Stimulated activated CD4-positive, alpha-beta T cell treated with anti-CD3 and anti-CD28 coated beads, Interleukin-2, amount 100 ng/mL, for 48 hours (primary cell): ENCODE measurements around the gene GABRG3.
"Not testable (repeated sequence)": the region's sequence is repeated elsewhere in the genome, so short reads cannot be mapped to it uniquely, and the experiment has no call there.

Experiments used
- DNase-seq, 2 donors: peaks; one replicate each; pipeline ENCODE4 v3.0.0-alpha.2; 2020

The GABRG3 gene

GRCh38 chr15:27004226-27004625 lies 33.2 kb downstream of the GABRG3 start:
- not testable (repeated sequence) for DNase-seq

- peak; percentile 15 to 26 for DNase-seq
These were observed 46.3 kb downstream of the GABRG3 start for GRCh38 chr15:27017168-27017809.

- DNase-seq: no peak
These were observed 48.7 kb downstream of the GABRG3 start for GRCh38 chr15:27019687-27020086.

- no peak for DNase-seq
These were observed 54.5 kb downstream of the GABRG3 start for GRCh38 chr15:27025481-27025966.

DNA sequence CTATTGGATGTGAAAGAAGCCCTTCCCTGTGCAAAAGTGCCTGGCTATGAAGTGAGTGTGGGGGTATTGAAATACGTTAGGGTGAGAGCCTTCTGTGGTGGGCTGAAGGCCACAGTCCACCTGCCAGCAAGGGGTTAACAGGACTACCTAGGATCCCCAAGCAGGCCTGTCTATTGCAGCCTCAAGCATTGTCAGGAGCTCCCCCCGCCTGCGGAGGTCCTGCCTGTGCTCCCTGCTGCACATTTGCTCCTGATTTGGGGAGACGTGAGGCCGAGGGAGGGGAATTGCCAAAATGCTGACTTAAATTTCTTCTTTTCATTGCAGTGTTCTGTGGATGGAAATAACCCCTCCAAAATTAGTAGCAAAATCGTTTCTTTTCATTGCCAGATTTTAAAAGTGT lies 56.2 kb downstream of the GABRG3 start:
- no peak for DNase-seq

DNA sequence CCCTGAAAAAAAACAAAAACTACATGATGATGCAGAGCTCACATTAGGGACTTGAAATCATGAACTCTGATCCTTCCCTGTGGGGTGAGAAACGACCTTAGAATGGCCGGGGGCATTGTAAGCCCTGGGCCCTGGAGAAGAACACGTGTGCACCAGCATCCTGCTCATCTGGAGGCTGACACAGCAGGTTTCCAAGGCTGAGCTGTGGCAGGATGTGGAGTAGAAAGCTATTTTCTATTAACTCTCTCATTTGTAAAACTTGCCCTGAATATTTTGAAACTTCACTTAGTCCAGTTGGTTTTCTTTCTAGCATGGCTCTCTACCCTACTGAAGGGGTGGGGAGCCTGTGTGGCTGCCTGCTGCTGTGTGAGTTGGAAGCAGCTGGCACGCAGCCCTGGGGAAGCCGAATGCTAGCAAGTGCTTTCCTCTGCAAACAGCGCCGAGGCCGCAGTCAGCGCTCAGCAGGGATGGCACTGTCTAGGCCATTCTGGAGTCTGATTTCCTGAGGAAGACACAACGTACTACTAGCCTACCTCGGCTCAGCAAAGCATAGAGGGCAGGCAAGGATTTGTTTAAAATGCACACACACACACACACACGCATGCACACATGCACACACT lies 58.0 kb downstream of the GABRG3 start:
- no peak for DNase-seq

DNA sequence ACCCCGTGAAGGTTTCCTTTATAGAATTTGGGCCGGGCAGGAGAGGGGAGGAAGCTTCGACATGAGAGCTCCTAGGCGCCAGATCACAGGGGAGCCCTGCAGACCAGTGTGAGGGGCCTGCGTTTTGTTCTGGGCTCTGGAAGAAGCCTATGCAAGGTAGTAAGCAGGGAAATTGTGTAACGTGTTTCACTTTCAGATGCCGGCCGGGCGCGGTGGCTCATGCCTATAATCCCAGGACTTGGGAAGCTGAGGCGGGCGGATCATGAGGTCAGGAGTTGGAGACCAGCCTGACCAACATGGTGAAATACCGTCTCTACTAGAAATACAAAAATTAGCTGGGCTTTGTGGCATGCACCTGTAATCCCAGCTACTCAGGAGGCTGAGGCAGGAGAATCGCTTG lies 65.2 kb downstream of the GABRG3 start:
- no peak for DNase-seq

GRCh38 chr15:27037501-27037900 lies 66.5 kb downstream of the GABRG3 start:
- no peak for DNase-seq

- DNase-seq: no peak
These were observed 68.2 kb downstream of the GABRG3 start for GRCh38 chr15:27039152-27039551.

DNA sequence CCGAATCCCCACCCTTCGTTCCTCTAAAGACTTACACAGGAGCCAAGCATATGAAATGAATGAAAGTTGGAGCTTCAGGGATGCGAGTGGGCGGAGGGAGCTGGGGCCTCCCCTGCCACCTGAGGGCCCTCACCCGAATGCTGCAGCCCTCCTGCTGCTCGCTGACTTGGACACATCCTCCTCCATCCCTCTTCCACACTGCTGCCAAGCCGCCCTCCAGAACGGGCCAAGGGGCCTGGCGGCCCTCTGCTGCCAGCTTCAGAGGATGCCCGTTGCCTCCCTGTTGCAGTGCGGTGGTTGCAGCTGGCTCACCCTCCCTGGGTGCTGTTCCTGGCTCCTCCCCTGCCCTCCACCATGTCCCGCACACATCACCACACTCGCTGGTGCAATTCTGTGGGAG lies 71.2 kb downstream of the GABRG3 start:
- DNase-seq: no peak

DNA sequence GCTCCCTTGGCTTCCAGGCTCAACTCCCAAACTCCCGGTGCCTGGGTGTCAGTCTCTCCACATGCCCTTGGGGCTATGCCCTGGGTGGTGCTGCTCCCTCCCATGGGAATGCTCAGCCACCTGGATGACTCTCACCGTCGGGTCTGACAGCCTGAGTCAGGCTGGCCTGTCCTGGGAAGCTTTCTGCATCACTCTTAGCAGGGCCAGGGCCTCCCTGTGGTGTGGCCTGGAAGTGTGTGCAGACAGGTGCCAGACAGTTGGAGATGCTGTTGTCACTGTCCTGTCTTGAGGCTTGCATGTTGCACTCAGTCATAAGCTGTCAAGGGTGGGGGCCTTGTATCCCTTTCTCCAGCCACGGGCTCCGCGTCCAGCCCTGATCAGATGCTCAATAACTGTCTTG lies 71.7 kb downstream of the GABRG3 start:
- no peak for DNase-seq

GRCh38 chr15:27043770-27044169 lies 72.8 kb downstream of the GABRG3 start:
- no peak for DNase-seq

GRCh38 chr15:27045796-27046195 lies 74.8 kb downstream of the GABRG3 start:
- DNase-seq: no peak

DNA sequence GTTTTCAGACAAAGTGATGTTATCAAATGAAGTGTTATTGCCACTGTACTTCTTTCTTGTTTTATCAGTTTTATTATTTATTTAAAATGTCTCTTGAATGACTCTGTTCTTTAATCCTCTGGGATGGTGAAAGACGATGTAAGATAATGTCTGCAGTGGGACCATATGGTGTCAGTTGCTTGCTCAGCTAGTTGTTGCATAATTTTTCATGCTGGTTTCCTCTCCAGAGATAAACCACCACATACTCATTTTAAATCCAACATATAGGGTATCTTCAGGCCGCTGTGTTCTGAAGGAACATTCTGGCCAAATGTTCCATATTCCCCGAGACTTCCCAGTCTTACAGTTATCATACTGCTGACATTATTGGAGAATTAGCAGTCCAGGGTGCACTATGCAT lies 75.9 kb downstream of the GABRG3 start:
- no peak for DNase-seq

DNA sequence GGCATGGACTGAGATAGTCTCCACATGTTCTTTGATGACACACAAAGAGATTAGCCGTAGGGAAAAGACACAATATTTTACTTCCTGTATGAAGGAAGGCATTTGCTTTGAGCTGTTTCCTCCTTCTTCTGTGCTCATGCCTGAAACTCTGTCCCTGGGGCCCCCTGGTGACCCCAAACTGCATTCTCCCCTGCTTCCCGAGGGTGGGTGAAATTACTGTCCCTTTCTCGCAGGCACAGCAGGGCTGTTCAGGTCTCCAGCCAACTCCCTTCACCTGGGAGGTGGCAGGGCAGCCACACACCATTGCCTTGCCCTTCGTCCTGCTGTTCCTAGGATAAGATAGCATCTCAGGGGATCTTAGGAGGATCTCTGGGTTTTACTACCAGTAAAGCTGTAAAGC lies 79.2 kb downstream of the GABRG3 start:
- no peak for DNase-seq

GRCh38 chr15:27054426-27054825 lies 83.4 kb downstream of the GABRG3 start:
- DNase-seq: no peak

- no peak for DNase-seq
These were observed 87.1 kb downstream of the GABRG3 start for GRCh38 chr15:27057904-27058645.

DNA sequence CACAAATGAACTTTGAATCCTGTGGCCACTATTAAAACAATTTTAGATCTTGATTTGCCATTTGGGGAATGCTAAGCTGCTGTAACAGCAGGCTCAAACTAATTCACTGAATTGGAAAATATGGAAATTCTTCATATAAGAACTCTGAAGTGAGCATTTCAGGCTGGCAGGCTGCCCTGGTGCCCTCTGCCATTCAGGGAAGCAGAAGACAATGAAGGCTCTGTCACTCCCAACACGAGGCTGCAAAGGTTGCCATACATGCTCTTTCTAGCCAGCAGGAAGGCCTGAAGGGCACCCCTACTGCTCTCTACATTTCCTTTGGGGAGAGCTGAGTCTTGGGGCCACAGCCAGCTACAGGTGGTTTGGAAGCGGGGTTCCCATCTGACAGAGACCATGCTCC lies 88.0 kb downstream of the GABRG3 start:
- DNase-seq: no peak

GRCh38 chr15:27059610-27060202 lies 88.7 kb downstream of the GABRG3 start:
- DNase-seq: peak; percentile 19 to 37

GRCh38 chr15:27061739-27062138 lies 90.8 kb downstream of the GABRG3 start:
- DNase-seq: no peak

DNA sequence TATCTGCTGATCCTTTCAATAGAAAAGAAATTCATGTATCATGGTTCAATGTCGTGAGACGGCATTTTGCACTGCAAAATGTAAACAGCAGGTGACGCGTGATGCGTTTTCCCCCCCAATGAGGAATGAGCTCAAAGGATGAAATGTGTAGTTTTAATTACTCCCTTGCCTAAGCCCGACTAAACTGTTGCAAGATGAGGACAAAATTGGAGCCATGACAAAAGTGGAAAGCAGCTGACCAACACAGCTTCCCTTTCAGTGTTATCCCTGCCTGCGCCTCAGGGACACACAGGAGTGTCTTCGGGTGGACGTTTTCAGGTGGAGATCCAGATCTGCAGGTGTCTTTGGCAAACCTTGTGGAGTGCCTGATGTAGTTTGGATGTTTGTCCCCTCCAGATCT lies 92.0 kb downstream of the GABRG3 start:
- DNase-seq: no peak

GRCh38 chr15:27064080-27064479 lies 93.1 kb downstream of the GABRG3 start:
- no peak for DNase-seq

- DNase-seq: no peak
These were observed 94.2 kb downstream of the GABRG3 start for GRCh38 chr15:27065151-27065550.

DNA sequence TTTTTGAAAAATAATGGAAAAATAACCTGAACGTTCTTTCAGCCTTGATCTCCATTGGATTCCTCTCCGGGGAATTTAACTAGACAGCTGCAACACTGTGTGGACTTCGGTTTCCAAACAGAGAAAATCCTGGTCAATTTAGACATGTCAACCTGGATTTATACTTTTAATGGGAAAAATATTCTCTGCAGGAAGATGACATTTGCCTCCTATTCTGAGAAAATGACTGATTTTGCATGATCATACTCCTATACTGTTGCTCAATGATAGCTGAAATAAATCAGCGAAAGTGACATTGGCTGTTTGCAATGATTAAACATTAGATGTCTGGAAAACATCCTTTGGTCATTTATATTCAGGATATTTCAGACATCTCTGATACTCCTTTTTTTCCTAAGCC lies 94.8 kb downstream of the GABRG3 start:
- no peak for DNase-seq
